Muscle layer of colon (tissue), 2 donors: ENCODE results near the gene CMKLR1.

ENCODE experiments used
- H3K27ac ChIP-seq: one replicate; pipeline ENCODE4 v1.7.0; 2013; ENCODE audit warnings: low read depth, mild to moderate bottlenecking, low read length, moderate library complexity
- H3K27me3 ChIP-seq, 2 donors: one replicate each; pipeline ENCODE4 v1.7.0; 2013; ENCODE audit warnings: low read length in 2 of 2, mild to moderate bottlenecking in 2 of 2; ENCODE audit not compliant: insufficient read depth in 2 of 2, control insufficient read depth in 1 of 2
- H3K36me3 ChIP-seq: one replicate; pipeline ENCODE4 v1.7.0; 2013; ENCODE audit warnings: mild to moderate bottlenecking, low read length; ENCODE audit not compliant: insufficient read depth
- H3K4me1 ChIP-seq: one replicate; pipeline ENCODE4 v1.7.0; 2013; ENCODE audit warnings: mild to moderate bottlenecking, low read length; ENCODE audit not compliant: insufficient read depth
- H3K4me3 ChIP-seq, 2 donors: one replicate each; pipeline ENCODE4 v1.7.0; 2013; ENCODE audit warnings: low read length in 2 of 2, low read depth in 1 of 2, mild to moderate bottlenecking in 1 of 2, moderate library complexity in 1 of 2
- H3K9ac ChIP-seq: one replicate; pipeline ENCODE4 v1.7.0; 2013; ENCODE audit warnings: low read length
- H3K9me3 ChIP-seq: one replicate; pipeline ENCODE4 v1.7.0; 2013; ENCODE audit warnings: mild to moderate bottlenecking, low read length
- donor health status: abdominal sarcoma.
- donor health status: Adenocarcinoma of cecum.

The CMKLR1 gene

DNA sequence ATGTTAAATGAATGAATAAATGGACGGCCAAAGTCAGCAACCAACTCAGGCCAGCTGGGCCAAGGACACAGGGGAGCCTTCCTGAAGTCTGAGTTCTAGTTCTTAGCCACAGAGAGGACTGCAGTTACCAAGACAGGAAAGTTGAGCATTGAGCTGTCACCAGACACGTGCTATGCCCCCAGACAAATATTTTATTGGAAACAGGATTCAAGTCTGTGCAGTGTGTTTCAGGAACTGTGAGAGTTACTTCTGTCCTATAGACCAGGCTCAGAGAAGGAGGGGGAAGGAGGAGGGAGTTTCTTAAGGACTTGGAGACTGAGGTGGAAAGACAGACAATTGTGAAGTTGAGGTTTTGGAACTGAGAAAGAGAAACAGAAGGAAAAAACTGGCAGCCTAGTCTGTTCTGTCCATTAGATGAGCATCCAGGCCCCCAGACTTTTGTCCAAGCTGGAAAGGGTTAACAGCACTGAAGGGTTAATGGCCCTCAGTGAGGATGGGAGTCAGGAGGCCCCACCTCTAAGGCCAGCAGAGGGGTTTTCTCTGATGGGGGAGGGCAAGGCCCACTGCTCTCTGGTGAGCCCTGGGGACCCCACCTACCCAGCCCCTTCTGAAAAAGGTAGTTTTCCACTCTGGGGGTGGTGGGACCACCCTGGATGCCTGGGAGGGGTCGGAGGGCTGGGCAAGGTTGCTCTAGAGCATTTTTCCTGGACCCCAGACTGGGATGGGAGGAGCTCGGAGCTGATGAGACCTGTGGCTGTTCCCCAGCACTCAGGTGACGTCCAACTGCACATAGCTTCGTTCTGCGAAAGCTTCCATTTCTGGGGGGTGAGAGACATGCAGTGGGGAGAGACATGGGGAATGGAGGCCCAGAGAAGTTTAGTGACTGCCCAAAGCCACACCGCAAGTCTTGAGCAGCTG, 6.9 kb upstream of the CMKLR1 start:
- no peak overlapping the region for H3K9ac ChIP-seq

DNA sequence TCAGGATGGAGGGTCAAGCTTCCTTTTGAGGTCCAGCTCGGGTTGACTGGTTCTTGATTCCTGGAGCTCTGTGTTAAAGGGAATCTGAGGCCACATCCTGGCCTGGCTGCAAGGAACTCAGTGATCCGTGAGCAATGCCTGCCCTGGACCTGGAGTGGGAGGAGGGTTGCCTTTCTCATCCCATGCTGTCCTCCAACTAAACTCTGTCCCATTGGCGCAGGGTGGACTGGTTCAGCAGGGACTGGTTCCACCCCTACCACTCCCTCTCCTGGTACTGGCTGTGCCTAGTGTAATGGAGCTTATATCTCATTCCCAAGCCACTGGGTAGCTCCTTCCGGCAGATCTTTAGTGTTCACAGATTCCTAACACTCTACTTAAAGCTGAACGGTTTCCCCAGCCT, 3.9 kb upstream of the CMKLR1 start:
- Histone ChIP-seq H3K9ac (no peak overlapping the region), H3K4me3 (no peak overlapping the region), H3K36me3 (no peaks in the 10 kb centered on the region), H3K4me1 (no peaks in the 10 kb centered on the region), H3K27me3 (peaks cover 0 to 10% of the 10 kb centered on the region in 2 donors), H3K9me3 (no peaks in the 10 kb centered on the region), H3K27ac (no peak overlapping the region)

More for the DNA sequence above, 6.9 kb upstream of the CMKLR1 start:
- Histone ChIP-seq H3K4me3 (no peak overlapping the region), H3K36me3 (no peaks in the 10 kb centered on the region), H3K9me3 (no peaks in the 10 kb centered on the region), H3K4me1 (no peaks in the 10 kb centered on the region), H3K27ac (no peak overlapping the region), H3K27me3 (no peaks in the 10 kb centered on the region)

DNA sequence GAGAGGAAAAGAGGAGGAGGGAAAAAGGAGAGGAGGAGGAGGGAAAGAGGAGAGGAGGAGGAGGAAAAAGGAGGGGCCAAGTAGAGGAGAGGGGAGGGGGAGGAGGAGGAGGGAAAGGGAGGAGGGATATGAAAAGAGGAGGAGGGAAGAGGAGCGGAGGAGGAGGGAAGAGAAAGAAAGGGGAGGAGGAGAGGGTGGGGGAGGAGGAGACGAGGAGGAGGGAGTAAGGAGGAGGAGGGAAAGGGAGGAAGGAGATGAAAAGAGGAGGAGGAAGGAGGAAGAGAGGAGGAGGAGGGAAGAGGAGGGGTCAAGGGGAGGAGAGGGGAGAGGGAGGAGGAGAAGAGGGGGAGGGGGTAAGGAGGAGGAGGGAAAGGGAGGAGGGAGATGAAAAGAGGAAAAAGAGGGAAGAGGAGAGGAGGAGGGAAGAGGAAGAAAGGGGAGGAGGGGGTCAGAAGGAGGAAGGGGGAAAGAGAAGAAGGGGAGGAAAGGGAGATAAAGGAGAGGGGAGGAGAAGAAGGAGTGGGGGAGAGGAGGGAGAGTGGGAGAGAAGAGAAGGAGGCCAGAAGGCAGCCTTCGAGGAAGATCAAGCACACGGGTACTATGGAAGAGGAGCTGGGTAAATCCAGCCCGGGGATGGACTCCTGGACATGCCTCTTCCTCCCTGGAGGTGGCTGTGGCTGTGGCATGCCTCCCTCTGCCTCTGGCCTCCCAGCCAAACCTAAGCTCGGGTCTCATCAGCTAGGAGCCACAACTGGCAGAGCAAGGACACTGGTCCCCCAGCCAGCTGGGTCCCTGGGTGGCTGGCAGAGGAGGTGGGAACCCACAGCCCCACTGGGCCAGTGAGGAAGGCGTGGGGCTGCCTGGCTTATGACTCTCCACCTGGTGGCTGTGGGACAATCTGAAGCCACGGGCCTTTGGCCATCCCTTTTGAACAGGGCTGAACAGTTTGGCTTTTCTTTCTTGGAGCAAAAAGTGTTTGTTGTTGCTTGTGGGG, 3.0 kb upstream of the CMKLR1 start:
- Histone ChIP-seq H3K9me3 (no peaks in the 10 kb centered on the region), H3K4me3 (no peak overlapping the region), H3K9ac (no peak overlapping the region), H3K27me3 (peaks cover 0 to 10% of the 10 kb centered on the region in 2 donors), H3K36me3 (no peaks in the 10 kb centered on the region), H3K27ac (no peak overlapping the region), H3K4me1 (peaks cover under 1% of the 10 kb centered on the region)

DNA sequence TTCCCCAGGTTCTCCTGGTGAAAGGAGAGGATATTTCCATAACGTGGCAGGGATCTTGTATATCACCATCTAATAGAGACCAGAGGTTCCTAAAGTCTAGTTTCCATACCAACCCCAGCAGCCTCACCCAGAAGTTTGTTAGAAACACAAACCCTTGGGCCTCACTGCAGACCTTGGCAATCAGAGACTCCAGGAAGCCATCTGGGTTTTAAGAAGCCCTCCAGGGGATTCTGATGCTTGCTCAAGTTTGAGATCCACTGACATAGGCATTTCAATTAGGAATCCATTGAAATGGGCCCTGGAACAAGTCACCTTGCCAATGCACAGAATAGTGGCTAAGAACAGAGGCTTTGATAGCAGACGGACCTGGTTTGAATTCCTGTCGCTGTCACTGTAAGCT, 2.2 kb upstream of the CMKLR1 start:
- Histone ChIP-seq H3K4me1 (peaks cover 6% of the 10 kb centered on the region), H3K27me3 (peaks cover 0 to 10% of the 10 kb centered on the region in 2 donors), H3K4me3 (no peak overlapping the region), H3K9ac (no peak overlapping the region), H3K27ac (no peak overlapping the region), H3K9me3 (no peaks in the 10 kb centered on the region), H3K36me3 (no peaks in the 10 kb centered on the region)

DNA sequence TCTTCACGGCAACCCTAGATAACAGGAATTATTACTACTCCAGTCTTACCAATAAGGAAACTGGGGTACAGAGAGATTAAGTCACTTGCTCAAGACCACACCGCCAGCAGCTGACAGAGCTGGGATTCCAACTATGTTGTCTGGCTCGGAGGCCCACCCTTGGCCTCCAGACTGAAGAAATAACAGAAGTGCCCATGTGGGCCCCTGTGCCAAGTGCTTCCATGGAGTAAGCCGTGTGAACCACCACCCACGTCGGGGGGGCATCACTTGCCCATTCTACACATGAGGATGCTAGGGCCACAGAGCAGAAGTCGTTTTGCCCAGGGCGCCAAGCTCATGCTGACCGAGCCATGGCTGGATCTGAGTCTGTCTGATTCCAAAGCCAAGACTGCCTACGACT, 926 bp upstream of the CMKLR1 start:
- Histone ChIP-seq H3K9ac (no peak overlapping the region), H3K27me3 (peaks cover 0 to 10% of the 10 kb centered on the region in 2 donors), H3K4me1 (peaks cover 6% of the 10 kb centered on the region), H3K4me3 (no peak overlapping the region), H3K27ac (peak overlapping the region; percentile 52), H3K9me3 (no peaks in the 10 kb centered on the region), H3K36me3 (no peaks in the 10 kb centered on the region)

DNA sequence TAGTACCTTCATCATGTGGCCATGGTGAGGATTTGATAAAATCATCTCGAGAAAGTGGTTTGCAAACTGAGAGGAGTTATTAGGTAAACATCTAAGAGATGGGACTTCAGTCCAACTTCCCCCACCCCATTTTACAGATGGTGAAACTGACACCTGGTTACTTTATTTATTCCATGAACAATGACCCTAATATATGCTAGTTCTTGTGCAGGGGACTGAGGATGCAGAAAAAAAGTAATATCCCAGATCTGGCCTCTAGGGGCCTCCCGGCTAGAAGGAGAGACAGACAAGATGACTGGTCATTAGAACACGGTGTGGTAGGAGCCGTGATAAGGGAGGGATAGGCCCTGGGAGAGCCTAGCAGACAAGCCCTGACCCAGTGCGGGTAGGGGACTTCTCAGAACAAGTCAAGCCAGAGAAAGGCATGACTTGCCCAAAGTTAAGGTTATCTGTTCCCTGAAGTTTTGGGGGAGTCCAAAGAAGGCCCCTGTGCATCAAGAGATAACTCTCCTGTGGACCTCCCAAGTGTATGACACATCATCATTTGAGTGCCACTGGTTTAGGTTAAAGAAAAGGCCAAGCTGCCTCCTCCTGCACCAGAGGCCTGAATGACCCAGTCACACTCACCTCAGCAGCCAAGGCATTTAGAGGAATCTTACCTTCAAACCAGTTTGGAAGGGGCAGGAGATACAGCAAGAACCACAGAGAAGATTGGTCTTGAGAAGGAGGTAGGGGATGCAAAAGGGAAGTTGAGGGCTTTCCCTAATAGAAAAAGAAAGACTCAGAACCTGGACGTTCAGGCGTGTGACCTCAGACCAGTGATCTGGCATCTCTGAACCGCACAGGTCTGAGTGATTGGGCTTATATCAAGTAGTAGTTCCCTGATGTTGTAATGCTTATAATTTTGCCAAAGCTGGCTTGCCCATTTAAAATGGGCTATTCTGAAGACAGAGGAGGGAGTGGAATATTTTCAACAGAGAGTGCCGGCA, 1.6 kb downstream of the CMKLR1 start:
- peaks cover 0 to 10% of the 10 kb centered on the region in 2 donors for H3K27me3 ChIP-seq
- peaks cover 18% of the 10 kb centered on the region for H3K4me1 ChIP-seq
- H3K36me3 ChIP-seq, result no peaks in the 10 kb centered on the region
- H3K9me3 ChIP-seq, result no peaks in the 10 kb centered on the region
- no peak overlapping the region for H3K9ac ChIP-seq
- H3K27ac ChIP-seq, result no peak overlapping the region
- H3K4me3 ChIP-seq, result peak overlapping the region in 1 of 2 donors; percentile 52

DNA sequence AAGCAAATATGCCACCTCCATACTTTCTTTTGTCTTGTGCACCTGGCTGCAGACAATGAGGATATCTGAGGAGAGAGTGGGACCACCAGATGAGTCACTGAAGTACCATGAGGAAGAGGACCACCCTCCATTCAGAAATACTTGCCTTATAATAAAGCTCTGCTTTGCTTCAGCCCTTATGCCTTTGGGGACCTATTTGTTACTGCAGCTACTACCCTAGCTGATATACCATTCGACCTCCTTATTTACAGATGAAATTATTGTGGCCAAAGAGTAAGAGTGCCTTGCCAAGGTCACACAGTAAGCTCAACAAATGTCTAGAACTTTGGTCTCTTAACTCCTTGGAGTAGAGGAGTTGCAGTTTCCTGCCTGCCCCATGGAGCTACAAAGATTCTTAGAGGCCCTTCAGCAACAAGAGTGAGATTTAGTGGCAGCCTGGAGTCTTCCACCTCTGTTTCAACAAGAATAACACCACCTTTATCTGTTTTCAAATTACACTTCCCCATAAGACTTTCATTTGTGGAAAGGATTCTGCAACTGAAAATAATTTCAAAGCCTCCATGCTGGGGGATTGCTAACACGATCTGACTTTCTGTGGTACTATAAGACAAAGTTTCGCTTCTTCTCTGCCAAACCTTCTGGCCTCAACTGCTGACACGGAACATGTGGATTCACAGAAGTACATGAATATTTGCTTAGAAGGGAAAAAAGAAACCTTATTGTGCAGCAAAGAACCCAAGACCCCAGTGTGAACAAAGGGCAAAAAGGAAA, 3.6 kb downstream of the CMKLR1 start:
- Histone ChIP-seq H3K27ac (no peak overlapping the region), H3K27me3 (peaks cover 0 to 10% of the 10 kb centered on the region in 2 donors), H3K4me1 (peaks cover 18% of the 10 kb centered on the region), H3K4me3 (no peak overlapping the region), H3K9ac (no peak overlapping the region), H3K9me3 (no peaks in the 10 kb centered on the region), H3K36me3 (no peaks in the 10 kb centered on the region)

DNA sequence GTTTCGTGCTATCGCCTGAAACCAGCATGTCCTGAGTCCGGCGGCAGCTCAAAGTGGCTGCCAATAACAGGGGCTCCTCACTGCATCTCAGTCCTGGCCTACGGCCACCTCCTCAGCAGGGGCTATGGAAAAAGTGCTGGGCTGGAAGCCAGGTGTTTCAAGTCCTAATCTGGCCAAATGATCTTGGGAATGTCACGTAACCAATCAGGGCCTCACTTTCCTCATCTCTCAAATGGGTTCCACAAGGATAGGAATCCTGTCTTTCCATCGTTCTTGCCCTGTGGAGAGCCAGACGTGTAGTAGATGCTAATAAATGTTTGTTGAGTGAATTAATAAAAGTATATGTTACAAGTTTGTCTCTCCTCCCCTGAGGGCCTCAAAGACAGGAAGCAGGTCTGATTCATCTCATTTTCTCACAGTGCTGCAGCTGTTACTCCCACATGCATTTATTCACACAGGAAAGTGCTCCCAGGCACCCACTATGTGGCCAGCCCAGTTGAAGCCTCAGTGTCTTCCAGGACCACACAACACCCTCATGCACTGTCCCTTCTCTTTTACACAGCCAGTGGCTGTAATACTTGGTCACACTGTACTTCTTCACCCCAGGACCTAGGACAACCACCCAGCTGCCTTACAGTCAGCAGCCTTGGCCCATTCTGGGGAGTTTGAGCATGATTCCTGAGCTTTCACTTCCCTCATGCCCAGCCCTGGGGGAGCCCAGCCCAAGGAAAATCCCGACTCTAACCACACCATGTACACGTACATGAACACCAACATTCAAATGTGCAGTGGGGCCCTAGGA, 5.0 kb downstream of the CMKLR1 start:
- H3K9me3 ChIP-seq, result no peaks in the 10 kb centered on the region
- H3K36me3 ChIP-seq, result no peaks in the 10 kb centered on the region
- H3K27ac ChIP-seq, result no peak overlapping the region
- peaks cover 0 to 2% of the 10 kb centered on the region in 2 donors for H3K27me3 ChIP-seq
- no peak overlapping the region for H3K4me3 ChIP-seq
- H3K4me1 ChIP-seq, result peaks cover 18% of the 10 kb centered on the region
- no peak overlapping the region for H3K9ac ChIP-seq

DNA sequence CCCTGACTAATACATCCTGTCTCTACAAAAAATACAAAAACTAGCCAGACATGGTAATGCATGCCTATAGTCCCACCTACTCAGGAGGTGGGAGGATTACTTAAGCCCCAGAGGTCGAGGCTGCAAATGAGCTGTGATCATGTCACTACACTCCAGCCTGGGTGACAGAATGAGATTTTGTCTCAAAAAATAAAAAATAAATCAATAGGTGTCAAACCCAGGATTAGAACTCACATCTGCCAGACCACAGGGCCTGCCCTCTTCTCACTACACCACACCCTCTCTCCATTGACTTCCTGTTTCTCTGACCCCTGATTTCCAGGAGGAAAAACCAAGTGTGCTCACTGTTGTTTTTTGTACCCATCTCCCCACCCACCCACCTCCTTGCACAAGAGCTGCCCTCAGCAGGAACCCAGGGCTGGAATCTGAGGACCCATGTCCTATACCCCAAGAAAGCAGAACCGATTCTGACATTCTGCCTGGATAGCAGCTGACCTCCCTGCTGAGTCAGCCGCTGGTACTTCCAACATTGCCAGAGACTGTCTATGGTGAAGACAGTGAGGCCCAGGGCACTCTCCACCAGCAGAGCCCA, 6.2 kb downstream of the CMKLR1 start:
- H3K9me3 ChIP-seq, result no peaks in the 10 kb centered on the region
- no peak overlapping the region for H3K9ac ChIP-seq
- no peaks in the 10 kb centered on the region for H3K36me3 ChIP-seq
- H3K4me3 ChIP-seq, result no peak overlapping the region
- H3K27ac ChIP-seq, result no peak overlapping the region
- H3K4me1 ChIP-seq, result peaks cover 26% of the 10 kb centered on the region
- H3K27me3 ChIP-seq, result no peaks in the 10 kb centered on the region
